NCI-H1105 (cell line): ENCODE results near the gene RALGPS2.

Experiments used
- DNase-seq: peaks from one replicate; lab custom pipeline; 2025; lab: John Stamatoyannopoulos, UW

The RALGPS2 gene

GRCh38 chr1:178919581-178919980 lies 194.5 kb downstream of the RALGPS2 start:
- DNase-seq, result no peak

- no peak for DNase-seq
Measured at GRCh38 chr1:178921499-178921898, 196.5 kb downstream of the RALGPS2 start.

GRCh38 chr1:178923512-178923911 lies 198.5 kb downstream of the RALGPS2 start:
- no peak for DNase-seq

- DNase-seq, result no peak
Measured at GRCh38 chr1:178926046-178926445, 201.0 kb downstream of the RALGPS2 start.

- DNase-seq, result no peak
Measured at GRCh38 chr1:178927003-178927402, 202.0 kb downstream of the RALGPS2 start.

- DNase-seq, result no peak
Measured at GRCh38 chr1:178928041-178928440, 203.0 kb downstream of the RALGPS2 start.

- DNase-seq, result no peak
Measured at GRCh38 chr1:178928976-178929375, 203.9 kb downstream of the RALGPS2 start.

GRCh38 chr1:178931858-178932551 lies 207.0 kb downstream of the RALGPS2 start:
- DNase-seq, result no peak

- no peak for DNase-seq
Measured at GRCh38 chr1:178932552-178932906, 207.5 kb downstream of the RALGPS2 start.

- no peak for DNase-seq
Measured at GRCh38 chr1:178933105-178933561, 208.1 kb downstream of the RALGPS2 start.

- DNase-seq, result no peak
Measured at GRCh38 chr1:178933709-178934490, 208.9 kb downstream of the RALGPS2 start.

GRCh38 chr1:178934546-178934945 lies 209.5 kb downstream of the RALGPS2 start:
- no peak for DNase-seq

GRCh38 chr1:178935610-178936009 lies 210.6 kb downstream of the RALGPS2 start:
- no peak for DNase-seq

- DNase-seq, result no peak
Measured at GRCh38 chr1:178937695-178938094, 212.7 kb downstream of the RALGPS2 start.

- DNase-seq, result no peak
Measured at GRCh38 chr1:178938101-178938958, 213.3 kb downstream of the RALGPS2 start.

GRCh38 chr1:178938959-178939317 lies 213.9 kb downstream of the RALGPS2 start:
- DNase-seq, result no peak

GRCh38 chr1:178939338-178940067 lies 214.5 kb downstream of the RALGPS2 start:
- no peak for DNase-seq

GRCh38 chr1:178940068-178940765 lies 215.2 kb downstream of the RALGPS2 start:
- no peak for DNase-seq

- no peak for DNase-seq
Measured at GRCh38 chr1:178941261-178941689, 216.2 kb downstream of the RALGPS2 start.

GRCh38 chr1:178941849-178942248 lies 216.8 kb downstream of the RALGPS2 start:
- DNase-seq, result no peak
